Karpas-422 (cell line): ENCODE results near the gene KBTBD3. TPM values are rescaled to one million over a fixed set of nuclear protein-coding genes. Genes with fewer than 3 reads are reported as not detected.
"Not testable (repeated sequence)": the region's sequence is repeated elsewhere in the genome, so short reads cannot be mapped to it uniquely, and the experiment has no call there.

Source experiments
- DNase-seq: peaks from one replicate; pipeline ENCODE4 v3.0.0-alpha.2; 2015
- H2AFZ ChIP-seq: fragments of 200-600 bp; sonication (generic); 2 replicates; pipeline ENCODE4 v1.6.1; 2014; ENCODE audit warnings: antibody characterized with exemption, low read length, mixed read lengths
- H3K27ac ChIP-seq: fragments of 200-600 bp; sonication (generic); 2 replicates; pipeline ENCODE4 v1.5.1; 2014; ENCODE audit warnings: mild to moderate bottlenecking, low read length, moderate library complexity
- H3K27me3 ChIP-seq: fragments of 200-600 bp; sonication (generic); 2 replicates; pipeline ENCODE4 v1.6.1; 2014; ENCODE audit warnings: low read length, mixed read lengths
- H3K36me3 ChIP-seq: fragments of 200-600 bp; sonication (generic); 2 replicates; pipeline ENCODE4 v1.6.1; 2014; ENCODE audit warnings: low read length, mixed read lengths; ENCODE audit not compliant: insufficient read depth
- H3K4me1 ChIP-seq: fragments of 200-600 bp; sonication (generic); 2 replicates; pipeline ENCODE4 v1.6.1; 2014; ENCODE audit warnings: mild to moderate bottlenecking, low read length, mixed read lengths
- H3K4me2 ChIP-seq: fragments of 200-600 bp; sonication (generic); 2 replicates; pipeline ENCODE4 v1.6.1; 2014; ENCODE audit warnings: low read length, low read depth, mild to moderate bottlenecking; ENCODE audit not compliant: poor library complexity, severe bottlenecking
- H3K4me3 ChIP-seq: fragments of 200-600 bp; sonication (generic); 2 replicates; pipeline ENCODE4 v1.5.1; 2014; ENCODE audit warnings: mild to moderate bottlenecking, antibody characterized with exemption, low read length, mixed read lengths
- H3K79me2 ChIP-seq: fragments of 200-600 bp; sonication (generic); 2 replicates; pipeline ENCODE4 v1.6.1; 2014; ENCODE audit warnings: mild to moderate bottlenecking, low read length, mixed read lengths
- H3K9ac ChIP-seq: fragments of 200-600 bp; sonication (generic); 2 replicates; pipeline ENCODE4 v1.6.0; 2014; ENCODE audit warnings: low read length
- H3K9me2 ChIP-seq: fragments of 200-600 bp; sonication (generic), shearing (Covaris generic); replicated peaks from 2 replicates; pipeline ENCODE4 v1.6.0; 2014; ENCODE audit warnings: mild to moderate bottlenecking, low read length, moderate library complexity; ENCODE audit not compliant: insufficient read depth
- H3K9me3 ChIP-seq: fragments of 300-700, 200-600 bp; sonication (generic); 2 replicates; pipeline ENCODE4 v1.6.1; 2014; ENCODE audit warnings: low read length, mixed read lengths
- H4K20me1 ChIP-seq: fragments of 200-600 bp; sonication (generic); 2 replicates; pipeline ENCODE4 v1.6.1; 2014; ENCODE audit warnings: mild to moderate bottlenecking, antibody characterized with exemption, low read length, low read depth; ENCODE audit not compliant: insufficient read depth
- total RNA-seq: library from RNA; depleted of rRNA; stranded (reverse); fragments of >200 nt; shearing (Covaris generic); gene quantifications from 2 replicates; pipeline ENCODE4 v1.2.3, GENCODE V29; 2014; ENCODE audit warnings: low replicate concordance

The KBTBD3 gene
- total RNA-seq, 1 experiment from 2014 or later, result 13.2 TPM

- H4K20me1 ChIP-seq, result peaks cover 11% of the 10 kb centered on the region; the same call in 1 of the 2 replicates
- H3K4me1 ChIP-seq, H3K27ac ChIP-seq, H2AFZ ChIP-seq, H3K9me3 ChIP-seq, H3K9ac ChIP-seq, H3K79me2 ChIP-seq, H3K9me2 ChIP-seq, DNase-seq, H3K4me2 ChIP-seq, H3K4me3 ChIP-seq, H3K36me3 ChIP-seq, H3K27me3 ChIP-seq: not testable (repeated sequence)
Measured at GRCh38 chr11:106058377-106058776, 18.8 kb downstream of the KBTBD3 start.

GRCh38 chr11:106051103-106051502 is 26.0 kb downstream of the KBTBD3 start:
- H3K9me2 ChIP-seq, result no peaks in the 10 kb centered on the region
- H3K4me1 ChIP-seq, result no peaks in the 10 kb centered on the region
- DNase-seq, result no peak
- no peak overlapping the region for H3K4me2 ChIP-seq
- no peak overlapping the region for H3K4me3 ChIP-seq
- H4K20me1 ChIP-seq, result no peaks in the 10 kb centered on the region
- no peak overlapping the region for H3K9ac ChIP-seq
- H3K27me3 ChIP-seq, result no peaks in the 10 kb centered on the region; the same call in 1 of the 2 replicates
- H2AFZ ChIP-seq, result no peak overlapping the region
- H3K9me3 ChIP-seq, result no peaks in the 10 kb centered on the region
- no peaks in the 10 kb centered on the region for H3K36me3 ChIP-seq
- H3K79me2 ChIP-seq, result no peaks in the 10 kb centered on the region
- no peak overlapping the region for H3K27ac ChIP-seq

GRCh38 chr11:106049727-106050476 is 27.2 kb downstream of the KBTBD3 start:
- Histone ChIP-seq H3K4me2 (no peak overlapping the region), H2AFZ (no peak overlapping the region), H3K9ac (no peak overlapping the region), H3K36me3 (no peaks in the 10 kb centered on the region), H3K27ac (no peak overlapping the region), H3K27me3 (no peaks in the 10 kb centered on the region; the same call in 1 of the 2 replicates), H3K4me1 (no peaks in the 10 kb centered on the region), H3K4me3 (no peak overlapping the region), H3K79me2 (no peaks in the 10 kb centered on the region), H3K9me2 (no peaks in the 10 kb centered on the region), H4K20me1 (no peaks in the 10 kb centered on the region), H3K9me3 (no peaks in the 10 kb centered on the region)
- DNase-seq, result no peak

- Histone ChIP-seq H3K36me3 (no peaks in the 10 kb centered on the region), H2AFZ (no peak overlapping the region), H3K27ac (no peak overlapping the region), H3K27me3 (no peaks in the 10 kb centered on the region; the same call in 1 of the 2 replicates), H3K4me2 (no peak overlapping the region), H3K4me3 (no peak overlapping the region), H3K9me2 (no peaks in the 10 kb centered on the region), H3K4me1 (no peaks in the 10 kb centered on the region), H4K20me1 (no peaks in the 10 kb centered on the region), H3K79me2 (no peaks in the 10 kb centered on the region), H3K9ac (no peak overlapping the region), H3K9me3 (no peaks in the 10 kb centered on the region)
- no peak for DNase-seq
Measured at GRCh38 chr11:106047631-106048030, 29.5 kb downstream of the KBTBD3 start.

DNA sequence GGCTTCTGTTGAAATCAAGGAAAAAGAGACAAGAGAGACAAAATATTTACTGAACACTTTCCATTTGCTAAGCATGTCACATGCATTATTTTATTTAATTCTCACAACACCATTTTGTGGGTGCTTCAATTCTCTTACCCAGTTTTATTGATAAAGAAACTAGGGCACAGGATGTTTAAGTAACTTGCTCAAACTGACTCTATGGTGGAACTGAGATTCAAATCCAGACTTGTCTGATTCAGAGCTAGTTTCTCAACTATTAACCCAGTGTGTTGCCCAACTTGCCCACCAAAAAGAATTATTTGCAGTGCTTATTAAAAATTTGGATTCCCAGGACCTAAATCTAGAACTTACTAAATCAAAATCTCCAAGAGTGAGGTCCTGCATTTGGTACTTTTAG is 33.6 kb downstream of the KBTBD3 start:
- H3K9ac ChIP-seq, result no peak overlapping the region
- H3K9me3 ChIP-seq, result no peaks in the 10 kb centered on the region
- DNase-seq, result no peak
- H3K36me3 ChIP-seq, result no peaks in the 10 kb centered on the region
- H3K27me3 ChIP-seq, result no peaks in the 10 kb centered on the region; the same call in 1 of the 2 replicates
- no peaks in the 10 kb centered on the region for H3K79me2 ChIP-seq
- no peaks in the 10 kb centered on the region for H4K20me1 ChIP-seq
- no peaks in the 10 kb centered on the region for H3K9me2 ChIP-seq
- peaks cover 4% of the 10 kb centered on the region for H3K4me1 ChIP-seq
- no peak overlapping the region for H3K4me3 ChIP-seq
- H3K4me2 ChIP-seq, result no peak overlapping the region
- no peak overlapping the region for H2AFZ ChIP-seq
- H3K27ac ChIP-seq, result no peak overlapping the region

GRCh38 chr11:106032861-106033260 is 44.3 kb downstream of the KBTBD3 start:
- H3K79me2 ChIP-seq, result no peaks in the 10 kb centered on the region
- no peaks in the 10 kb centered on the region for H3K9me3 ChIP-seq
- no peaks in the 10 kb centered on the region for H3K4me1 ChIP-seq
- no peak for DNase-seq
- H3K9ac ChIP-seq, result no peak overlapping the region
- no peak overlapping the region for H2AFZ ChIP-seq
- H3K9me2 ChIP-seq, result no peaks in the 10 kb centered on the region
- H3K4me3 ChIP-seq, result no peak overlapping the region
- no peaks in the 10 kb centered on the region; the same call in 1 of the 2 replicates for H3K27me3 ChIP-seq
- no peak overlapping the region for H3K4me2 ChIP-seq
- no peaks in the 10 kb centered on the region for H4K20me1 ChIP-seq
- no peaks in the 10 kb centered on the region for H3K36me3 ChIP-seq
- no peak overlapping the region for H3K27ac ChIP-seq

GRCh38 chr11:106031936-106032335 is 45.2 kb downstream of the KBTBD3 start:
- Histone ChIP-seq H4K20me1 (no peaks in the 10 kb centered on the region), H3K9me3 (no peaks in the 10 kb centered on the region), H3K4me1 (no peaks in the 10 kb centered on the region), H3K27ac (no peak overlapping the region), H3K4me3 (no peak overlapping the region), H2AFZ (no peak overlapping the region), H3K9ac (no peak overlapping the region), H3K79me2 (no peaks in the 10 kb centered on the region), H3K4me2 (no peak overlapping the region), H3K9me2 (no peaks in the 10 kb centered on the region), H3K36me3 (no peaks in the 10 kb centered on the region), H3K27me3 (no peaks in the 10 kb centered on the region; the same call in 1 of the 2 replicates)
- DNase-seq, result no peak

DNA sequence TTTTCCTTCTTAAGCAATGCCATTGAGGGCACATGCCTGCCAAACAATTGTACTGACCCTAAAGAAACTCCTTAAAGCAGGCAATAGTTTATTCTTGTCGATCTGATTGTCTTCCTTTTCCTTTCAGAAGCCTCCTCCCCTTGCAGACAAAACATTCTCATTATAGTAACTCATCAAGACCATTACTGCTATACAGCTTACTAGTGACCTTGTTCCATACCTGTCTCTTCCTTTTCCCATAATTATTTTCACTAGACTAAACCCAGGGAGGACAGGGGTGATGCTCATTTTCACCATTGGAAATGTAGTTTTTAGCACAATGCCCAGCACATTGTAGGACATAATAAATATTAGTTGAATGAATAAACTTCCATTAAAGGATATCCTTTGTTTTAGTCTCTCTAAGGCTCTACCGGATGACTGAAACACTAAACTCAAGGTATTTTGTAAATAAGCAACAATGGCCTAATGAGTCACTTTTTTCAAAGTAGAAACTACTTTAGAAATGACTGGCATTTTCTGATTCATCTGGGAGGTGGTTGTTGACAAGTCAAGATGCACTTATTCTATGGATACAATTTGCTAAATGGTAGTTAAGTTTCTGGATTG is 45.8 kb downstream of the KBTBD3 start:
- Histone ChIP-seq H3K4me3 (no peak overlapping the region), H3K27ac (no peak overlapping the region), H2AFZ (no peak overlapping the region), H4K20me1 (no peaks in the 10 kb centered on the region), H3K79me2 (no peaks in the 10 kb centered on the region), H3K36me3 (no peaks in the 10 kb centered on the region), H3K9ac (no peak overlapping the region), H3K4me2 (no peak overlapping the region), H3K9me2 (no peaks in the 10 kb centered on the region), H3K27me3 (no peaks in the 10 kb centered on the region; the same call in 1 of the 2 replicates), H3K4me1 (no peaks in the 10 kb centered on the region), H3K9me3 (no peaks in the 10 kb centered on the region)
- DNase-seq, result no peak
